Astrocyte (in vitro differentiated cells and primary cell): Measurements from ENCODE around the gene SLC6A2. TPM values are rescaled to one million over a fixed set of nuclear protein-coding genes. Genes with fewer than 3 reads are reported as not detected.

Experiments
- DNase-seq: peaks from one replicate; pipeline ENCODE4 v3.0.0-alpha.2; 2010; ENCODE audit warnings: low read depth
- FAIRE-seq: peaks from 2 replicates; lab custom pipeline; 2011; peaks lifted over from hg19 to GRCh38; lab: Jason Lieb, UNC
- H2AFZ ChIP-seq: 2 replicates; pipeline ENCODE4 v1.6.0; 2012; ENCODE audit warnings: low read depth, low read length, inconsistent platforms
- H3K27ac ChIP-seq: 2 replicates; pipeline ENCODE4 v1.5.1; 2011; ENCODE audit warnings: low read depth, low read length, inconsistent platforms
- H3K27me3 ChIP-seq: 2 replicates; pipeline ENCODE4 v1.6.0; 2011; ENCODE audit warnings: low read length, inconsistent platforms; ENCODE audit not compliant: insufficient read depth
- H3K36me3 ChIP-seq: 2 replicates; pipeline ENCODE4 v1.5.1; 2011; ENCODE audit warnings: low read length, inconsistent platforms; ENCODE audit not compliant: insufficient read depth
- H3K4me1 ChIP-seq: 2 replicates; pipeline ENCODE4 v1.5.1; 2011; ENCODE audit warnings: low read length, inconsistent platforms; ENCODE audit not compliant: insufficient read depth
- H3K4me2 ChIP-seq: 2 replicates; pipeline ENCODE4 v1.6.0; 2012; ENCODE audit warnings: low read length, inconsistent platforms
- H3K4me3 ChIP-seq: 2 replicates; pipeline ENCODE4 v1.5.1; 2011; ENCODE audit warnings: low read depth, mild to moderate bottlenecking, low read length, inconsistent platforms; ENCODE audit not compliant: insufficient read depth
- H3K79me2 ChIP-seq: 2 replicates; pipeline ENCODE4 v1.6.0; 2012; ENCODE audit warnings: mild to moderate bottlenecking, low read length, inconsistent platforms; ENCODE audit not compliant: insufficient read depth
- H3K9ac ChIP-seq: 2 replicates; pipeline ENCODE4 v1.6.0; 2012; ENCODE audit warnings: mild to moderate bottlenecking, low read length, inconsistent platforms
- H3K9me3 ChIP-seq: 2 replicates; pipeline ENCODE4 v1.5.1; 2012; ENCODE audit warnings: low read depth, mild to moderate bottlenecking, low read length, inconsistent platforms; ENCODE audit not compliant: insufficient read depth
- H4K20me1 ChIP-seq: 2 replicates; pipeline ENCODE4 v1.6.0; 2012; ENCODE audit warnings: low read length, inconsistent platforms; ENCODE audit not compliant: insufficient read depth
- H3K27ac Mint-ChIP-seq: one replicate; pipeline ENCODE4 v1.8.0; 2021; ENCODE audit warnings: mild to moderate bottlenecking, mixed read lengths; ENCODE audit not compliant: unreplicated experiment
- H3K27me3 Mint-ChIP-seq: one replicate; pipeline ENCODE4 v1.8.0; 2021; ENCODE audit warnings: low read depth, mixed read lengths; ENCODE audit not compliant: unreplicated experiment
- H3K36me3 Mint-ChIP-seq: one replicate; pipeline ENCODE4 v1.8.0; 2021; ENCODE audit warnings: low read depth, mixed read lengths; ENCODE audit not compliant: unreplicated experiment
- H3K4me1 Mint-ChIP-seq: one replicate; pipeline ENCODE4 v1.8.0; 2021; ENCODE audit warnings: low read depth, mixed read lengths; ENCODE audit not compliant: unreplicated experiment
- H3K4me3 Mint-ChIP-seq: one replicate; pipeline ENCODE4 v1.8.0; 2021; ENCODE audit warnings: mild to moderate bottlenecking, moderate library complexity, mixed read lengths; ENCODE audit not compliant: unreplicated experiment
- H3K9me3 Mint-ChIP-seq: one replicate; pipeline ENCODE4 v1.8.0; 2021; ENCODE audit warnings: mild to moderate bottlenecking, mixed read lengths; ENCODE audit not compliant: unreplicated experiment
- CTCF ChIP-seq: IDR thresholded peaks from 2 replicates; pipeline ENCODE4 v1.5.1; 2011; ENCODE audit warnings: low read depth, mild to moderate bottlenecking, inconsistent platforms, low read length, moderate library complexity; ENCODE audit not compliant: insufficient read depth
- EZH2 ChIP-seq: IDR thresholded peaks from 2 replicates; pipeline ENCODE4 v1.6.1; 2012; ENCODE audit warnings: mild to moderate bottlenecking, low read length, inconsistent platforms; ENCODE audit not compliant: insufficient read depth
- total RNA-seq: library from RNA; stranded (reverse); gene quantifications from 2 replicates; pipeline ENCODE4 v1.2.1, GENCODE V29; 2021

SLC6A2 gene
- total RNA-seq, 1 donor from 2014 or later, result not detected

GRCh38 chr16:55667753-55668152 lies 12.0 kb downstream of the SLC6A2 start:
- no peaks in the 10 kb centered on the region for H3K36me3 Mint-ChIP-seq

GRCh38 chr16:55668340-55669281 lies 12.8 kb downstream of the SLC6A2 start:
- no peaks in the 10 kb centered on the region for H3K27me3 ChIP-seq
- no peaks in the 10 kb centered on the region for H3K4me1 ChIP-seq
- TF ChIP-seq CTCF (no peak), EZH2 (no peak)
- no peaks in the 10 kb centered on the region for H3K79me2 ChIP-seq
- H4K20me1 ChIP-seq, result no peaks in the 10 kb centered on the region
- H3K4me1 Mint-ChIP-seq, result peaks cover 16% of the 10 kb centered on the region
- FAIRE-seq (no peak), DNase-seq (peak; percentile 10)
- H3K27me3 Mint-ChIP-seq, result peaks cover 33% of the 10 kb centered on the region
- H3K4me3 ChIP-seq, result no peak overlapping the region
- H3K36me3 ChIP-seq, result no peaks in the 10 kb centered on the region
- H3K9ac ChIP-seq, result no peak overlapping the region
- H3K27ac Mint-ChIP-seq, result peak overlapping the region; percentile 12
- no peak overlapping the region for H3K4me2 ChIP-seq
- H3K27ac ChIP-seq, result no peak overlapping the region
- no peaks in the 10 kb centered on the region for H3K36me3 Mint-ChIP-seq
- no peaks in the 10 kb centered on the region for H3K9me3 ChIP-seq
- H3K9me3 Mint-ChIP-seq, result peaks cover 2% of the 10 kb centered on the region
- no peak overlapping the region for H2AFZ ChIP-seq
- no peak overlapping the region for H3K4me3 Mint-ChIP-seq

More at GRCh38 chr16:55667753-55668152, 12.0 kb downstream of the SLC6A2 start:
- no peaks in the 10 kb centered on the region for H3K9me3 ChIP-seq
- FAIRE-seq, result no peak
- DNase-seq, result no peak
- H2AFZ ChIP-seq, result no peak overlapping the region
- H3K27me3 ChIP-seq, result no peaks in the 10 kb centered on the region
- Mint-ChIP-seq H3K27me3 (peaks cover 40% of the 10 kb centered on the region), H3K9me3 (peaks cover 4% of the 10 kb centered on the region), H3K4me1 (peaks cover 16% of the 10 kb centered on the region), H3K27ac (no peak overlapping the region), H3K4me3 (no peak overlapping the region)
- TF ChIP-seq EZH2, result no peak
- no peak for TF ChIP-seq CTCF
- no peak overlapping the region for H3K27ac ChIP-seq
- no peaks in the 10 kb centered on the region for H3K4me1 ChIP-seq
- H3K9ac ChIP-seq, result no peak overlapping the region
- H3K4me2 ChIP-seq, result no peak overlapping the region
- H3K79me2 ChIP-seq, result no peaks in the 10 kb centered on the region
- no peaks in the 10 kb centered on the region for H3K36me3 ChIP-seq
- no peaks in the 10 kb centered on the region for H4K20me1 ChIP-seq
- H3K4me3 ChIP-seq, result no peak overlapping the region
